K562 (cell line): ENCODE measurements around the gene CLN5. TPM values are rescaled to one million over a fixed set of nuclear protein-coding genes. Genes with fewer than 3 reads are reported as not detected.

Experiments used
- CEBPB ChIP-seq: fragments of 450-650 bp; IDR thresholded peaks from 2 replicates; pipeline ENCODE4 v1.6.1; 2016; ENCODE audit warnings: missing genetic modification characterization, missing compliant biosample characterization
- CREB3L1 ChIP-seq: fragments of 450-650 bp; IDR thresholded peaks from 2 replicates; pipeline ENCODE4 v1.6.1; 2014; ENCODE audit warnings: low read depth, mild to moderate bottlenecking, moderate library complexity, borderline replicate concordance
- GTF3C2 ChIP-seq: IDR thresholded peaks from 3 replicates; pipeline ENCODE4 v1.6.1; 2011; ENCODE audit warnings: borderline replicate concordance, mild to moderate bottlenecking, moderate library complexity; ENCODE audit not compliant: insufficient read length; ENCODE audit errors: extremely low read depth
- HMG20A ChIP-seq: fragments of 450-650 bp; formaldehyde crosslinking; conservative IDR thresholded peaks from 2 replicates; pipeline ENCODE4 v1.4.0; 2020; ENCODE audit warnings: mild to moderate bottlenecking, mixed read lengths
- MAZ ChIP-seq, 2 experiments: fragments of 450-650 bp in 1 of 2; sonication (generic) in 1 of 2; formaldehyde crosslinking; IDR thresholded peaks in 1 of 2; conservative IDR thresholded peaks in 1 of 2; 2 replicates each; pipeline versions ENCODE4 v1.4.0 to v1.5.0; 2020; ENCODE audit warnings: mild to moderate bottlenecking in 1 of 2, missing genetic modification reagents in 1 of 2
- NBN ChIP-seq: fragments of 450-650 bp; IDR thresholded peaks from 2 replicates; pipeline ENCODE4 v1.6.1; 2016; ENCODE audit warnings: low read depth, mild to moderate bottlenecking
- POLR2A ChIP-seq: fragments of 450-650 bp; conservative IDR thresholded peaks from 2 replicates; pipeline ENCODE4 v1.6.1; 2016
- RBFOX2 ChIP-seq: fragments of 200-400 bp; formaldehyde crosslinking; IDR thresholded peaks from 2 replicates; pipeline ENCODE4 v1.6.1; 2017; ENCODE audit warnings: low read depth, mild to moderate bottlenecking, low read length, moderate library complexity
- SRSF3 ChIP-seq: fragments of 200-400 bp; formaldehyde crosslinking; IDR thresholded peaks from 2 replicates; pipeline ENCODE4 v1.6.1; 2016; ENCODE audit warnings: mild to moderate bottlenecking, low read length, moderate library complexity; ENCODE audit not compliant: insufficient read depth
- THAP7 ChIP-seq: fragments of 250-450 bp; sonication (Bioruptor Pico); IDR thresholded peaks from 2 replicates; pipeline ENCODE4 v1.5.0; 2021
- ZEB2 ChIP-seq: fragments of 450-650 bp; IDR thresholded peaks from 2 replicates; pipeline ENCODE4 v1.6.1; 2016
- ZNF253 ChIP-seq: fragments of 250-450 bp; sonication (Bioruptor Pico); conservative IDR thresholded peaks from 2 replicates; pipeline ENCODE4 v1.6.1; 2021; ENCODE audit warnings: mild to moderate bottlenecking
- ZNF444 ChIP-seq: fragments of 250-450 bp; sonication (Bioruptor Pico); IDR thresholded peaks from 2 replicates; pipeline ENCODE4 v1.4.0; 2020; ENCODE audit warnings: mild to moderate bottlenecking, moderate library complexity
- polyA plus RNA-seq, 8 experiments: library from polyadenylated mRNA; depleted of rRNA in 4 of 8; stranded (reverse) in 5 of 8; unstranded in 3 of 8; fragments of >200 nt; fragmentation: Nextera tagmentation in 2 of 8; fragmentation: Illumina TruSeq in 1 of 8; extraction: Ambion mirVana in 2 of 8; extraction: Trizol in 1 of 8; gene quantifications; 2 replicates each; pipeline versions ENCODE4 v1.2.1 to v1.2.3, GENCODE V29; 2011 to 2014; ENCODE audit warnings: inconsistent platforms in 1 of 8, missing spikeins in 1 of 8
- total RNA-seq, 7 experiments: library from RNA; depleted of rRNA in 6 of 7; stranded (reverse); fragments of >200 nt in 6 of 7; fragmentation: Illumina TruSeq in 2 of 7; extraction: Trizol in 2 of 7; gene quantifications; 2 replicates each; pipeline versions ENCODE4 v1.2.1 to v1.2.3, GENCODE V29; 2011 to 2021; ENCODE audit warnings: low replicate concordance in 1 of 7
- TF ChIP-seq, protein P1 (sequence below): IDR thresholded peaks from 2 replicates; pipeline ENCODE4 v1.6.1; 2014; ENCODE audit warnings: antibody characterized with exemption
- TF ChIP-seq, protein P2 (sequence below): fragments of 250-450 bp; sonication (Bioruptor Pico); IDR thresholded peaks from 2 replicates; pipeline ENCODE4 v1.5.1; 2021; ENCODE audit warnings: mild to moderate bottlenecking
- TF ChIP-seq, protein P3 (sequence below): fragments of 250-450 bp; sonication (Bioruptor Pico); IDR thresholded peaks from 2 replicates; pipeline ENCODE4 v1.8.0; 2022; ENCODE audit warnings: moderate library complexity, mild to moderate bottlenecking, inconsistent platforms
- TF ChIP-seq, protein P4 (sequence below): fragments of 450-650 bp; IDR thresholded peaks from 2 replicates; pipeline ENCODE4 v1.6.1; 2016; ENCODE audit warnings: missing biosample characterization, missing genetic modification characterization

CLN5 gene
- total and polyA plus RNA-seq, 9 of the 15 experiments (the other 6 are each of a cell fraction or from before 2014, with no cell fraction given), result 4.6 to 11.5 (median 7.2) TPM

DNA sequence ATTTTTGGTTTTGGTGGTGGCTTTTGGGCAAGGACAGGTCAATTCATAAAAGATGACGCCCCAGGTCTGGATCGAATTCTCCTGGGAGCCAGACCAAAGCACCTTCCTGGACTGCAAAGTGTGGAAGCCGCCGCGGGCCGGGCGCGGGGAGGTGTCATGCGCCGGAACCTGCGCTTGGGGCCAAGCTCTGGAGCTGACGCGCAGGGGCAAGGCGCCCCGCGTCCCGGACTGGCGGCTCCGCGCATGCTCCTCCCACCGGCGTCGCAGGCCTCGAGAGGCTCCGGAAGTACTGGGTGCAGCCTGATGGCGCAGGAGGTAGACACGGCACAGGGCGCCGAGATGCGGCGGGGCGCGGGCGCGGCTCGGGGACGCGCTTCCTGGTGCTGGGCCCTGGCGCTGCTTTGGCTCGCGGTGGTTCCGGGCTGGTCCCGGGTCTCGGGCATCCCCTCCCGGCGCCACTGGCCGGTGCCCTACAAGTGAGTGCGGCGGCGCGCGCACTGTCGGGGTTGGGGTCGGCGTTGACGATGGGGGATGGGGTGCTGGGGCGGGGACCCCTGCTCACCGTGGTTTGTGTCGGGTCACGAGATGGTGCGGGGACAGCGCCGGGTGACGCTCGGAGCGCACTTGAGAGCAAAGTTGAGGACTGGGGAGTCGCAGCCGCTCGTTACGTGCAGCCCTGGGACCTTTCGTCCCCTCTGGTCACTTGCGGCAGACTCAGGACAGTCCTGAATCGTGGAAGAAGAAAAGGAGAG, at the start of gene CLN5 (continued):
- no peak for TF ChIP-seq GTF3C2
- no peak for TF ChIP-seq HMG20A (CRISPR knock-in tag)
- peak; percentile 85 for TF ChIP-seq POLR2A
- peak; percentile 96 for TF ChIP-seq RBFOX2
- TF ChIP-seq, protein P1, sequence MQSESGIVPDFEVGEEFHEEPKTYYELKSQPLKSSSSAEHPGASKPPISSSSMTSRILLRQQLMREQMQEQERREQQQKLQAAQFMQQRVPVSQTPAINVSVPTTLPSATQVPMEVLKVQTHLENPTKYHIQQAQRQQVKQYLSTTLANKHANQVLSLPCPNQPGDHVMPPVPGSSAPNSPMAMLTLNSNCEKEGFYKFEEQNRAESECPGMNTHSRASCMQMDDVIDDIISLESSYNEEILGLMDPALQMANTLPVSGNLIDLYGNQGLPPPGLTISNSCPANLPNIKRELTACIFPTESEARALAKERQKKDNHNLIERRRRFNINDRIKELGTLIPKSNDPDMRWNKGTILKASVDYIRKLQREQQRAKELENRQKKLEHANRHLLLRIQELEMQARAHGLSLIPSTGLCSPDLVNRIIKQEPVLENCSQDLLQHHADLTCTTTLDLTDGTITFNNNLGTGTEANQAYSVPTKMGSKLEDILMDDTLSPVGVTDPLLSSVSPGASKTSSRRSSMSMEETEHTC, result no peak
- no peak for TF ChIP-seq SRSF3
- no peak for TF ChIP-seq ZNF253 (CRISPR knock-in tag)
- TF ChIP-seq CEBPB, result no peak
- TF ChIP-seq, protein P2, sequence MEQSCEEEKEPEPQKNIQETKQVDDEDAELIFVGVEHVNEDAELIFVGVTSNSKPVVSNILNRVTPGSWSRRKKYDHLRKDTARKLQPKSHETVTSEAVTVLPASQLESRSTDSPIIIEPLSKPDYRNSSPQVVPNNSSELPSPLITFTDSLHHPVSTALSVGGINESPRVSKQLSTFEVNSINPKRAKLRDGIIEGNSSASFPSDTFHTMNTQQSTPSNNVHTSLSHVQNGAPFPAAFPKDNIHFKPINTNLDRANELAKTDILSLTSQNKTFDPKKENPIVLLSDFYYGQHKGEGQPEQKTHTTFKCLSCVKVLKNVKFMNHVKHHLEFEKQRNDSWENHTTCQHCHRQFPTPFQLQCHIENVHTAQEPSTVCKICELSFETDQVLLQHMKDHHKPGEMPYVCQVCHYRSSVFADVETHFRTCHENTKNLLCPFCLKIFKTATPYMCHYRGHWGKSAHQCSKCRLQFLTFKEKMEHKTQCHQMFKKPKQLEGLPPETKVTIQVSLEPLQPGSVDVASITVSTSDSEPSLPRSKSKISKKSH (CRISPR knock-in tag), result no peak
- TF ChIP-seq, protein P3, sequence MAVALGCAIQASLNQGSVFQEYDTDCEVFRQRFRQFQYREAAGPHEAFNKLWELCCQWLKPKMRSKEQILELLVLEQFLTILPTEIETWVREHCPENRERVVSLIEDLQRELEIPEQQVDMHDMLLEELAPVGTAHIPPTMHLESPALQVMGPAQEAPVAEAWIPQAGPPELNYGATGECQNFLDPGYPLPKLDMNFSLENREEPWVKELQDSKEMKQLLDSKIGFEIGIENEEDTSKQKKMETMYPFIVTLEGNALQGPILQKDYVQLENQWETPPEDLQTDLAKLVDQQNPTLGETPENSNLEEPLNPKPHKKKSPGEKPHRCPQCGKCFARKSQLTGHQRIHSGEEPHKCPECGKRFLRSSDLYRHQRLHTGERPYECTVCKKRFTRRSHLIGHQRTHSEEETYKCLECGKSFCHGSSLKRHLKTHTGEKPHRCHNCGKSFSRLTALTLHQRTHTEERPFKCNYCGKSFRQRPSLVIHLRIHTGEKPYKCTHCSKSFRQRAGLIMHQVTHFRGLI (CRISPR knock-in tag), result no peak
- peak; percentile 34 to 70; a peak in 1 of 4 replicates for TF ChIP-seq MAZ (CRISPR knock-in tag; conservative IDR thresholded peaks at IDR 0.05 in 1 of 2, IDR thresholded peaks at IDR 0.05 in 1 of 2)
- no peak for TF ChIP-seq ZNF444
- no peak for TF ChIP-seq THAP7
- no peak for TF ChIP-seq NBN
- no peak for TF ChIP-seq ZEB2
- TF ChIP-seq, protein P4, sequence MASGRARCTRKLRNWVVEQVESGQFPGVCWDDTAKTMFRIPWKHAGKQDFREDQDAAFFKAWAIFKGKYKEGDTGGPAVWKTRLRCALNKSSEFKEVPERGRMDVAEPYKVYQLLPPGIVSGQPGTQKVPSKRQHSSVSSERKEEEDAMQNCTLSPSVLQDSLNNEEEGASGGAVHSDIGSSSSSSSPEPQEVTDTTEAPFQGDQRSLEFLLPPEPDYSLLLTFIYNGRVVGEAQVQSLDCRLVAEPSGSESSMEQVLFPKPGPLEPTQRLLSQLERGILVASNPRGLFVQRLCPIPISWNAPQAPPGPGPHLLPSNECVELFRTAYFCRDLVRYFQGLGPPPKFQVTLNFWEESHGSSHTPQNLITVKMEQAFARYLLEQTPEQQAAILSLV (tag), result no peak
- no peak for TF ChIP-seq CREB3L1
